WTC11 (cell line): ENCODE data around the gene IL34.

Experiments
- ATF2 ChIP-seq: sonication (generic); formaldehyde crosslinking; IDR thresholded peaks from 2 replicates; pipeline ENCODE4 v1.8.1; 2022; ENCODE audit warnings: low read depth, missing genetic modification reagents, borderline replicate concordance
- CTCF ChIP-seq: fragments of 200-600 bp; IDR thresholded peaks from 2 replicates; pipeline ENCODE4 v1.8.0; 2022; ENCODE audit warnings: antibody characterized with exemption
- ETV6 ChIP-seq: sonication (generic); formaldehyde crosslinking; IDR thresholded peaks from 2 replicates; pipeline ENCODE4 v1.8.1; 2022; ENCODE audit warnings: mild to moderate bottlenecking, missing genetic modification reagents
- FOXP1 ChIP-seq: sonication (generic); formaldehyde crosslinking; IDR thresholded peaks from 2 replicates; pipeline ENCODE4 v1.8.0; 2022; ENCODE audit warnings: missing genetic modification reagents, mild to moderate bottlenecking, moderate library complexity, borderline replicate concordance
- FOXP4 ChIP-seq: sonication (generic); formaldehyde crosslinking; IDR thresholded peaks from 2 replicates; pipeline ENCODE4 v1.8.0; 2022; ENCODE audit warnings: mild to moderate bottlenecking, missing genetic modification reagents
- JAZF1 ChIP-seq: fragments of 250-450 bp; sonication (Bioruptor Pico); IDR thresholded peaks from 2 replicates; pipeline ENCODE4 v1.9.0; 2021; ENCODE audit warnings: moderate library complexity, mild to moderate bottlenecking, inconsistent platforms
- TEAD4 ChIP-seq: sonication (generic); formaldehyde crosslinking; IDR thresholded peaks from 2 replicates; pipeline ENCODE4 v1.8.0; 2022; ENCODE audit warnings: mild to moderate bottlenecking, missing genetic modification reagents
- TF ChIP-seq, protein P1 (sequence below): sonication (generic); formaldehyde crosslinking; IDR thresholded peaks from 2 replicates; pipeline ENCODE4 v1.8.0; 2022; ENCODE audit warnings: mild to moderate bottlenecking, missing genetic modification reagents

GRCh38 chr16:70611785-70612303 is 34.5 kb upstream of the IL34 start:
- TF ChIP-seq CTCF (no peak), FOXP4 (no peak), JAZF1 (CRISPR knock-in tag) (no peak), FOXP1 (CRISPR knock-in tag) (no peak), TEAD4 (CRISPR knock-in tag) (no peak), ETV6 (CRISPR knock-in tag) (no peak), ATF2 (no peak)
- TF ChIP-seq, protein P1, sequence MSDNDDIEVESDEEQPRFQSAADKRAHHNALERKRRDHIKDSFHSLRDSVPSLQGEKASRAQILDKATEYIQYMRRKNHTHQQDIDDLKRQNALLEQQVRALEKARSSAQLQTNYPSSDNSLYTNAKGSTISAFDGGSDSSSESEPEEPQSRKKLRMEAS (CRISPR knock-in tag), result no peak
